ENCODE results near the gene GNG2. TPM values are rescaled to one million over a fixed set of nuclear protein-coding genes. Genes with fewer than 3 reads are reported as not detected.
A peak's percentile ranks its signal among the peaks of the same experiment; 100 is the strongest.

GNG2 gene
- total RNA-seq, 4 donors from 2014 or later: 7.5 to 32.8 (median 14.2) TPM

- intact Hi-C loops (cut with DNase I; ENCODE audit: low total_unique reads): no loop called here
- H3K4me3 ChIP-seq: no peak overlapping the region
- H3K27me3 ChIP-seq: no peaks in the 10 kb centered on the region
- no peak for DNase-seq
- peaks cover 0 to 6% (median 0%) of the 10 kb centered on the region in 4 donors for H3K36me3 ChIP-seq
- peak in 2 of 5 experiments; percentile 10 to 25 for TF ChIP-seq CTCF (IDR thresholded peaks at IDR 0.05)
- no peak for TF ChIP-seq POLR2A (IDR thresholded peaks at IDR 0.05)
- H3K27ac ChIP-seq: no peak overlapping the region
- WGBS, 2 donors (ENCODE audit: low coverage in 1 of 2): 60 to 87% methylated on average over 3 to 8 of the region's 8 CpGs
- peaks cover 8 to 24% (median 20%) of the 10 kb centered on the region in 4 donors for H3K4me1 ChIP-seq
- H3K9me3 ChIP-seq: no peaks in the 10 kb centered on the region
- in situ Hi-C loops (cut with MboI; ENCODE audit: low pct_ligation_motif_present in 1 of 4, low pct_unique_long_range_greater_than_20kb in 1 of 4, low sequenced_read_pairs in 3 of 4): loop anchor here in 1 of 4 donors (25.0 kb wide), 2 partner anchors 247 to 472 kb away; partner anchors contain the start of gene PTGDR
Measured at GRCh38 chr14:52015411-52016030, 155.1 kb downstream of the GNG2 start.

GRCh38 chr14:52018252-52018651, 157.8 kb downstream of the GNG2 start:
- H3K4me1 ChIP-seq: peaks cover 8 to 43% (median 31%) of the 10 kb centered on the region in 4 donors
- H3K4me3 ChIP-seq: no peak overlapping the region
- WGBS, 2 donors (ENCODE audit: low coverage in 1 of 2): 56 to 66% methylated on average over 4 of the region's 4 CpGs
- in situ Hi-C loops (cut with MboI; ENCODE audit: low pct_ligation_motif_present in 1 of 4, low pct_unique_long_range_greater_than_20kb in 1 of 4, low sequenced_read_pairs in 3 of 4): loop anchor here in 1 of 4 donors (25.0 kb wide), 2 partner anchors 244 to 469 kb away; partner anchors contain the start of gene PTGDR
- intact Hi-C loops (cut with DNase I; ENCODE audit: low total_unique reads): no loop called here
- DNase-seq: peak; percentile 73
- H3K27ac ChIP-seq: peak overlapping the region; percentile 66 to 79 (median 76)
- H3K9me3 ChIP-seq: no peaks in the 10 kb centered on the region
- H3K36me3 ChIP-seq: no peaks in the 10 kb centered on the region
- TF ChIP-seq EP300 (IDR thresholded peaks at IDR 0.05; ENCODE audit: low read depth): no peak
- TF ChIP-seq POLR2A (IDR thresholded peaks at IDR 0.05): no peak
- TF ChIP-seq CTCF (IDR thresholded peaks at IDR 0.05): no peak
- peak in 2 of 3 donors; percentile 35 to 43 for TF ChIP-seq POLR2AphosphoS5 (IDR thresholded peaks at IDR 0.05)
- no peaks in the 10 kb centered on the region for H3K27me3 ChIP-seq

- Histone ChIP-seq H3K4me1 (peaks cover 8 to 43% (median 34%) of the 10 kb centered on the region in 4 donors), H3K27ac (peak overlapping the region; percentile 66 to 79 (median 76)), H3K4me3 (no peak overlapping the region), H3K9me3 (no peaks in the 10 kb centered on the region), H3K27me3 (no peaks in the 10 kb centered on the region), H3K36me3 (no peaks in the 10 kb centered on the region)
- no peak for TF ChIP-seq POLR2AphosphoS5 (IDR thresholded peaks at IDR 0.05)
- no peak for TF ChIP-seq EP300 (IDR thresholded peaks at IDR 0.05; ENCODE audit: low read depth)
- no peak for TF ChIP-seq CTCF (IDR thresholded peaks at IDR 0.05)
- TF ChIP-seq POLR2A (IDR thresholded peaks at IDR 0.05): no peak
- intact Hi-C loops (cut with DNase I; ENCODE audit: low total_unique reads) (no loop called here), in situ Hi-C loops (cut with MboI; ENCODE audit: low pct_ligation_motif_present in 1 of 4, low pct_unique_long_range_greater_than_20kb in 1 of 4, low sequenced_read_pairs in 3 of 4) (loop anchor here in 1 of 4 donors (25.0 kb wide), 2 partner anchors 243 to 468 kb away; partner anchors contain the start of gene PTGDR)
- 94% methylated on average over 8 of the region's 8 CpGs; no CpG with 5 or more reads in 1 of the 2 donors for whole genome bisulfite sequencing, 2 donors (ENCODE audit: low coverage in 1 of 2)
- no peak for DNase-seq
Measured at GRCh38 chr14:52018970-52019369, 158.6 kb downstream of the GNG2 start.

Other genes with a start within 250 kb of the GNG2 start
- gene FRMD6, start 208.7 kb upstream of the GNG2 start, total RNA-seq: 10 to 100 TPM in 3 of 4 donors, 1 to 10 TPM in 1; 8.4 to 21.7 (median 11.7) TPM
- gene RTRAF, start 128.9 kb downstream of the GNG2 start, total RNA-seq: 10 to 100 TPM; 28.1 to 92.8 (median 51.5) TPM
- gene NID2, start 208.4 kb downstream of the GNG2 start, total RNA-seq: 10 to 100 TPM in 3 of 4 donors, 1 to 10 TPM in 1; 8.3 to 62.7 (median 27.4) TPM

All from transverse colon (tissue), 4 donors.